GM12873 (cell line): Measurements from ENCODE around the gene TADA3.

Experiments used
- TF ChIP-seq, protein P1 (sequence below): IDR thresholded peaks from 2 replicates; pipeline ENCODE4 v1.5.1; 2012; ENCODE audit warnings: low read depth, mild to moderate bottlenecking, moderate library complexity, low read length, control low read depth; ENCODE audit not compliant: insufficient read depth; ENCODE audit errors: missing control alignments

The TADA3 gene, protein sequence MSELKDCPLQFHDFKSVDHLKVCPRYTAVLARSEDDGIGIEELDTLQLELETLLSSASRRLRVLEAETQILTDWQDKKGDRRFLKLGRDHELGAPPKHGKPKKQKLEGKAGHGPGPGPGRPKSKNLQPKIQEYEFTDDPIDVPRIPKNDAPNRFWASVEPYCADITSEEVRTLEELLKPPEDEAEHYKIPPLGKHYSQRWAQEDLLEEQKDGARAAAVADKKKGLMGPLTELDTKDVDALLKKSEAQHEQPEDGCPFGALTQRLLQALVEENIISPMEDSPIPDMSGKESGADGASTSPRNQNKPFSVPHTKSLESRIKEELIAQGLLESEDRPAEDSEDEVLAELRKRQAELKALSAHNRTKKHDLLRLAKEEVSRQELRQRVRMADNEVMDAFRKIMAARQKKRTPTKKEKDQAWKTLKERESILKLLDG

DNA sequence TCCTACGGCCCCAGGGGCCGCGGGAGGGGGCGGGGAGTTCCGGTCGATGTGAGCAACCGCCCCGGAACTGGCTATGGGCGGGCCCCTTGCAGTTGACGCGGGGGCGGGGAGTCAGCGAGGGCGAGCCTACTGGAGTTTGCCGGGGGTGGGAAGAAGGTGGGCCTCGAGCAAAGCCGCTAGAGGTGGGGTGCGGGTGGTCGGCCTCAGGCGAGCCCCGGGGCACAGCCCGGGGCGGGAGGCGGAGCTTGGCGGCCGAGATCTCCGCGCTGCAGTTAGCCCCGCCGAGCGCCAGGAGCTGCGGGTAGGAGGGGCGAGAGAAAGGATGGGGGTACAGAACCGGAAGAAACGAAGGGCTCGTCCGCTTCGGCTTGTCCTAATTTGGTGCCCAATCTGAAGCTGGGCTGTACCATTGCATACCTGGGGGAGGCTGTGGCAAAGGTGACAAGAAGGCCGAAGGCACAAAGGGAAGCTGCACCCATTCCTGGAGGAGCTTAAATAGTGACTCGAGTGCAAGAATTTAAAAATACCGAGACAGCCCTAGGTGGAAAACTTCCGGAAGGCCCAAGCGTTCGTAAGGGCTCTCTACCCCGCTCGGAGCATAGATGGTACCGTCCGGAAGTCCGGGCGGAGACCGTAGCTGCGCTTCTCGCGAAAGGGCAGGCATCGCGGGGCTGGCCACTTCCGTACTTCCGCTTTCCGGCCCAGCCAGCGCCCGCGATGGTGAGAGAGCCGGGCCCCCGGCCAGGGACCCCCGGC is at the start of gene TADA3, which contains the start of gene ARPC4:
TADA3 (minus strand) TSS at position 69 of the 756 bp plus-strand sequence. CDS start 1,007 bp downstream, outside the sequence.
ARPC4 (plus strand) TSS at position 678 of the 756 bp plus-strand sequence; CDS start at position 718, 40 bp downstream.
- TF ChIP-seq, protein P1, sequence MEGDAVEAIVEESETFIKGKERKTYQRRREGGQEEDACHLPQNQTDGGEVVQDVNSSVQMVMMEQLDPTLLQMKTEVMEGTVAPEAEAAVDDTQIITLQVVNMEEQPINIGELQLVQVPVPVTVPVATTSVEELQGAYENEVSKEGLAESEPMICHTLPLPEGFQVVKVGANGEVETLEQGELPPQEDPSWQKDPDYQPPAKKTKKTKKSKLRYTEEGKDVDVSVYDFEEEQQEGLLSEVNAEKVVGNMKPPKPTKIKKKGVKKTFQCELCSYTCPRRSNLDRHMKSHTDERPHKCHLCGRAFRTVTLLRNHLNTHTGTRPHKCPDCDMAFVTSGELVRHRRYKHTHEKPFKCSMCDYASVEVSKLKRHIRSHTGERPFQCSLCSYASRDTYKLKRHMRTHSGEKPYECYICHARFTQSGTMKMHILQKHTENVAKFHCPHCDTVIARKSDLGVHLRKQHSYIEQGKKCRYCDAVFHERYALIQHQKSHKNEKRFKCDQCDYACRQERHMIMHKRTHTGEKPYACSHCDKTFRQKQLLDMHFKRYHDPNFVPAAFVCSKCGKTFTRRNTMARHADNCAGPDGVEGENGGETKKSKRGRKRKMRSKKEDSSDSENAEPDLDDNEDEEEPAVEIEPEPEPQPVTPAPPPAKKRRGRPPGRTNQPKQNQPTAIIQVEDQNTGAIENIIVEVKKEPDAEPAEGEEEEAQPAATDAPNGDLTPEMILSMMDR = no peak

DNA sequence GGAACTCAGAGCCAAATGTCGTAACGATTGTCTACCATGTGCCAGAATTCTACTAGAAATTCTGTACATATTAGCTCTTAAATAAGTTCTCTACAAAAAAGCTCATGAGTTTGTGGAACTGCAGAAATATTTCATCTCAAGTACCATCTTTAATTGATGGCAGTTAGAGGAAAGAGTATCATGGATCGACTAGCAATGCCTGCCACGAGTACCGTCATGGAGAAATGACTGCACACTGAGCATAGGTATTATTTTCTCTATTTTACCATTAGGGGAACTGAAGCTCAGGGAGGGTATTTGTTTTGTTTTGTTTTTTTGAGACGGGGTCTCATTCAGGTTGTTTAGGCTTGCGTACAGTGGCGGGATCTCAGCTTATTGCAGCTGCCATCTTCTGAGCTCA is 48.7 kb upstream of the TADA3 start:
- TF ChIP-seq, protein P1 = no peak

DNA sequence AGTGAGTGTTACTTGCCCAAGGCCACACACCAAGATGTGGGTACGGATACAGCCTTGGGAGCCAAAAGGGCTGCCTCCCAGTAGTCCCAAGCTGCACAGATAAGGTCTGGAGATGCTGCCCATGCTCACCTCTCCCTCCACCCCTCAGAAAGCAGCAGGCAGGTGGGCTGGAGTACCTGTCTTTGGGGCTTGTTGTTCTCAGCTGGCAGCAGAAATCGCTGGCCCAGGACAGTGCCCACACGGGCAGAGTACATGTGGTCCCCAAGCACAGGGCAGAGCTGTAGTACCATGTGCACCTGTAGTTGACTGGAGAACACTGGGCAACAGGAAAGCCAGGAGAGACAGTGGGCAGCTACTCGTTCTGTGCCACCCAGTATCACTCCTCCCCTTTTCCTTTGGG is 46.6 kb upstream of the TADA3 start:
- TF ChIP-seq, protein P1 = no peak

DNA sequence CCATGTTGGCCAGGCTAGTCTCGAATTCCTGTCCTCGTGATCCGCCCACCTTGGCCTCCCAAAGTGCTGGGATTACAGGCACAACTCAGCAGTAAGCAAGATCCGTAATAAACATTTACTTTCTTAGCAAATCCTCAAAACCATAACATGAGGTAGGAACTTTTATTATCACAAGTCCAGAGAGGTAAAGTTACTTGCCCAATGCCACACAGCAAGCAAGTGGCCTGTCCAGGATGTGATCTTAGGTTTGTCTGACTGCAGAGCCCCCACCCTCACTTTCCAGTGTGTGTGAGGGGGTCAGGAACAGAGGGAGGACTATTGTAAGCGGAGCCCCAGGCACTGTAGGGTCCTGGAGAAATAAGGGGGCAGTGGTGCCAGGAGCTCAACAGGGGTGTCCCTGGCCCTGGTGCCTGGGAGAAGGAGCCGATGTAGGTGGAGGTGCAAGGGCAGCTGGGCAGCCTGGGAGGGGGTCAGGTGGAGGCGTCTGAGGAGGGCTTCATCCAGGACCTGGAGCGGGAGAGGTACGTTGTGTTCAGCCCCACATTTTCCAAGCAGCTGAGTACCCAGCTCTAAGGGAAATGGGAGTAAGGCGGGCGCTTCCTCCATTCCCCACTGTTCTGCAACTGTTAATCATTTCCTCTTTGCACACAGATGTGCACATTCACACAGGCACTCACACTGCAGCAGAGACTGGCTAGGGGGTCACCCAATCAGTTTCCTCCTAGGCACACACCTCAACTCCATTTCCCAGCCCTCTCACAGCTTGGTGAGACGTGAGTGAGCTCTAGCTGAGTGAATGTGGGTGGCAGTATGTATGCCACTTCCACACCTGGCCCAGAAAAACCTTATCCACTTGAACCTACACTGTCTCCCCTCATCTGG is 45.7 kb upstream of the TADA3 start:
- TF ChIP-seq, protein P1 = no peak

DNA sequence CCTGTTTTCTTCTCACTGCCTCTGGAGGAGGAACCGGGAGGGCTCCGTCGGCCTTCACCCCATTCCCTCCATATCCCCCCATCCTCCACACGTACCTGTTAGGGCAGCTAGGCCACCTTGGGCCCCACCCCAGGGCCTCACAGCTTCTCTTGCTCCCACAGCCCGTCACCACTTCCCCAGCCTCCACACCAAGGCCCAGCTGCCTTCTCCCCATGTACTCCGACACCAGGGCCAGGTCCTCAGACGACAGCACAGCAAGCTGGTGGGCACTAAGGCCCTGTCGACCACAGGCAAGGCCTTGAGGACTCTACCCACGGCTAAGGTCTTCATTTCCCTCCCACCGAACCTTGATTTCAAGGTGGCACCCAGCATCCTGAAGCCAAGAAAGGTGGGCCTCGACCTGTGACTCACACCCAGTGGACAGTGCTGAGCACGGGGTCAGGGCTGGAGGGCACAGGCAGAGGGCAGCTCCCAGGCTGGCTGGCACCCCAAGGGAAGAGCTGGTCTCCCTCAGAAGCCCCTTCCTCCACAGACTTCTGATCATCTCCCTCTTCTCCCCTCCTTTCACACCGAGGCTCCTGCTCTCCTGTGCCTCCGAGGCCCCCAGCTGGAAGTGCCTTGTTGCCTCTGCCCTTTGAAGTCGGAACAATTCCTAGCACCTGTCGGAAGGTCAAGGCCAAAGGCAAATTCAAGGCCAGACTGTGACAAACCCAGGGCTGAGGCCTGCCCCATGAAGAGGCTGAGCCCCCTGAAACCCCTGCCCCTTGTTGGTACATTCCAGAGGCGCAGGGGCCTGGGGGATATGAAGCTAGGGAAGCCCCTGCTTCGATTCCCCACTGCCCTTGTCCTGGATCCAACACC is 42.5 kb upstream of the TADA3 start:
- TF ChIP-seq, protein P1 = no peak

DNA sequence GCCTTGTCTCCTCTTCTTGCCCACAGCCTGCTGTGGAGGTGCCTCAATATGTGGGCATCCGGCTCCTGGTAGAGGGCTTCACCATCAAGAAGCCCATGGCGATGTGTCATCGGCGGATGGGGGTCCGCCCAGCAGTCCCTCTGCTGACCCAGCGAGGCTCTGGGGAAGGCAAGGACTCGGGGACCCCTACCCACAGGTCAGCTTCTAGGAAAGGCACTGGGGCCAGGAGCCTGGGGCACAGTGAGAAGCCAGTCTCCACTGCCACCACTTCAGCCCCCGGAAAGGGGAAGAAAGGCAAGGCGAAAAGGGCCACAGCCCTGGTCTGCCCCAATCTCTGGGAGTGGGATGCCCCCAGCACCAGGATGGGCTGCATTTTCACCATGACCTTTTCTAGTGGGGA is 40.8 kb upstream of the TADA3 start:
- TF ChIP-seq, protein P1 = no peak
